PC-9 (cell line): ENCODE data around the gene CLNK.

Experiments used
- EZH2 ChIP-seq: fragments of 200-600 bp; sonication (generic); IDR thresholded peaks from 2 replicates; pipeline ENCODE4 v1.8.0; 2017; ENCODE audit warnings: antibody characterized with exemption, low read depth
- TF ChIP-seq, protein P1 (sequence below): fragments of 200-600 bp; sonication (generic); conservative IDR thresholded peaks from 2 replicates; pipeline ENCODE4 v1.6.1; 2017; ENCODE audit warnings: mixed run types, antibody characterized with exemption, mild to moderate bottlenecking, moderate library complexity

DNA sequence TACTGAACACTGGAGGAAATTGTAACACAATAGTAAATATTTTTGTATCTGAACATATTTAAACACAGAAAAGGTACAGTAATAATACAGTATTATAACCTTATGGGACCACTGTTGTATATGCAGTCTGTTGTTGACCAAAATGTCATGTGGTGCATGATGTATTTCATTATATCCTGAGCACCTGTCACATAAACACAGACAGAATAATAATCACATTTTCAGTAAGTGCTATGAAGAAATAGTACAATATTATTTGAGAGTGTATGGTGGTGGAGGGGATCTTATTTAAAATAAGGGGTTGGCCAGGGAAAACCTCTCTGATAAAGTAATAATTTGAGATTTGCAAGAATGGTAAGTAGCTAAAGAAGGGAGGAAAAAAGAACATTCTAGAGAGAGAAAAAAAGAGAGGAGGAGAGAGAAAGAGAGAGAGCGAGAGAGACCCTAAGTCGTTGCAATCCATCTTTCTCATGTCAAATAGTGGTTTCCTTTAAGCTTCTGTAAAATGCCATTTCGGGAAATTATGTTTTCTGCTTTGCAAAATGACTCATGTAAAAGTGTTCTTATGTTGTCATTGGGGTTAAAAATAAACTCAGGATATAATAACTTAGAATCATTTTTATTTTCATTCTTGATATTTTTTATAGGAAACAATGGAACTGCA, 19.3 kb upstream of the CLNK start:
- TF ChIP-seq, protein P1, sequence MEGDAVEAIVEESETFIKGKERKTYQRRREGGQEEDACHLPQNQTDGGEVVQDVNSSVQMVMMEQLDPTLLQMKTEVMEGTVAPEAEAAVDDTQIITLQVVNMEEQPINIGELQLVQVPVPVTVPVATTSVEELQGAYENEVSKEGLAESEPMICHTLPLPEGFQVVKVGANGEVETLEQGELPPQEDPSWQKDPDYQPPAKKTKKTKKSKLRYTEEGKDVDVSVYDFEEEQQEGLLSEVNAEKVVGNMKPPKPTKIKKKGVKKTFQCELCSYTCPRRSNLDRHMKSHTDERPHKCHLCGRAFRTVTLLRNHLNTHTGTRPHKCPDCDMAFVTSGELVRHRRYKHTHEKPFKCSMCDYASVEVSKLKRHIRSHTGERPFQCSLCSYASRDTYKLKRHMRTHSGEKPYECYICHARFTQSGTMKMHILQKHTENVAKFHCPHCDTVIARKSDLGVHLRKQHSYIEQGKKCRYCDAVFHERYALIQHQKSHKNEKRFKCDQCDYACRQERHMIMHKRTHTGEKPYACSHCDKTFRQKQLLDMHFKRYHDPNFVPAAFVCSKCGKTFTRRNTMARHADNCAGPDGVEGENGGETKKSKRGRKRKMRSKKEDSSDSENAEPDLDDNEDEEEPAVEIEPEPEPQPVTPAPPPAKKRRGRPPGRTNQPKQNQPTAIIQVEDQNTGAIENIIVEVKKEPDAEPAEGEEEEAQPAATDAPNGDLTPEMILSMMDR, result no peak
- no peak for TF ChIP-seq EZH2
